ENCODE data around the gene REXO2. TPM values are rescaled to one million over a fixed set of nuclear protein-coding genes. Genes with fewer than 3 reads are reported as not detected.

REXO2 gene
- total RNA-seq, 1 donor from 2014 or later: 67.5 TPM

DNA sequence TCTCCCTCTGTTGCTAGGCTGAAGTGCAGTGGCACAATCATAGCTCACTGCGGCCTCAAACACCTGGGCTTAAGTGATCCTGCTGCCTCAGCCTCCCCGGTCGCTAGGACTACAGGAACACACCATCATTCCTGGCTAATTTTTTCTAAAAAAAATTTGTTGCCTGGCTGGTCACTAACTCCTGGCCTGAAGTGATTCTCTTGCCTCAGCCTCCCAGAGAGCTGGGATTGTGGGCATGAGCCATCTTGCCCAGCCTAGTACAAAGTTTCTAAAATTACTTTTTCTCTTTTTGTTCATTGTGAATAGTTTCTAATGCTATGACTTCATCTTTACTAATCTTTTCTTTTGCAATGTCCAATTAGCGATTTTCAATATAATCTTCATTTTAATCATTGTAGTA lies 26.3 kb upstream of the REXO2 start:
- Histone ChIP-seq H3K4me1 (no peaks in the 10 kb centered on the region), H3K27ac (no peak overlapping the region), H3K36me3 (peaks cover 37% of the 10 kb centered on the region), H3K27me3 (ENCODE audit: low read depth) (no peaks in the 10 kb centered on the region), H3K9me3 (no peaks in the 10 kb centered on the region), H3K4me3 (no peak overlapping the region)
- intact Hi-C loops (cut with DNase I): no loop called here
- ATAC-seq: no peak
- no peak for DNase-seq
- TF ChIP-seq, protein P1, sequence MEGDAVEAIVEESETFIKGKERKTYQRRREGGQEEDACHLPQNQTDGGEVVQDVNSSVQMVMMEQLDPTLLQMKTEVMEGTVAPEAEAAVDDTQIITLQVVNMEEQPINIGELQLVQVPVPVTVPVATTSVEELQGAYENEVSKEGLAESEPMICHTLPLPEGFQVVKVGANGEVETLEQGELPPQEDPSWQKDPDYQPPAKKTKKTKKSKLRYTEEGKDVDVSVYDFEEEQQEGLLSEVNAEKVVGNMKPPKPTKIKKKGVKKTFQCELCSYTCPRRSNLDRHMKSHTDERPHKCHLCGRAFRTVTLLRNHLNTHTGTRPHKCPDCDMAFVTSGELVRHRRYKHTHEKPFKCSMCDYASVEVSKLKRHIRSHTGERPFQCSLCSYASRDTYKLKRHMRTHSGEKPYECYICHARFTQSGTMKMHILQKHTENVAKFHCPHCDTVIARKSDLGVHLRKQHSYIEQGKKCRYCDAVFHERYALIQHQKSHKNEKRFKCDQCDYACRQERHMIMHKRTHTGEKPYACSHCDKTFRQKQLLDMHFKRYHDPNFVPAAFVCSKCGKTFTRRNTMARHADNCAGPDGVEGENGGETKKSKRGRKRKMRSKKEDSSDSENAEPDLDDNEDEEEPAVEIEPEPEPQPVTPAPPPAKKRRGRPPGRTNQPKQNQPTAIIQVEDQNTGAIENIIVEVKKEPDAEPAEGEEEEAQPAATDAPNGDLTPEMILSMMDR (IDR thresholded peaks at IDR 0.05): no peak

DNA sequence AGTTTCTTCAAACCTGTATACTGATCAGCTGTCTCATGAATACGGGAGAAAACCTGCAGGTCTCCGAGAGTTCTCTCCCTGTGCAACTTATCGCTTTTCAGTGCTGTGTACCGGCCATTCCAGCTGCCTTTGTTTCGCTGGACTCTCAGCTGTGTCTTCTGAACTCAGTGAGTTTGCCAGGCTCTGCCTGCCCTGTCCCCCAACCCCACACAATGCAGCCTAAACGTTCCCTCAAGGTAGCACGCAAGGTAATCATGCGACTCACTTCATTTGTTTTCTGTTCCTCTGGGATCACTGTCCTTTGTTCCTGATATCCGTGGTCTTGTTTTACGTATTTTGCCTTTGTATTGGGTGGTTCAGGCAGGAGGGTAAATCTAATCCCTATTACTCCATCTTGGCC lies 25.3 kb upstream of the REXO2 start:
- no peak for DNase-seq
- TF ChIP-seq, protein P1 (IDR thresholded peaks at IDR 0.05): no peak
- H3K27ac ChIP-seq: no peak overlapping the region

DNA sequence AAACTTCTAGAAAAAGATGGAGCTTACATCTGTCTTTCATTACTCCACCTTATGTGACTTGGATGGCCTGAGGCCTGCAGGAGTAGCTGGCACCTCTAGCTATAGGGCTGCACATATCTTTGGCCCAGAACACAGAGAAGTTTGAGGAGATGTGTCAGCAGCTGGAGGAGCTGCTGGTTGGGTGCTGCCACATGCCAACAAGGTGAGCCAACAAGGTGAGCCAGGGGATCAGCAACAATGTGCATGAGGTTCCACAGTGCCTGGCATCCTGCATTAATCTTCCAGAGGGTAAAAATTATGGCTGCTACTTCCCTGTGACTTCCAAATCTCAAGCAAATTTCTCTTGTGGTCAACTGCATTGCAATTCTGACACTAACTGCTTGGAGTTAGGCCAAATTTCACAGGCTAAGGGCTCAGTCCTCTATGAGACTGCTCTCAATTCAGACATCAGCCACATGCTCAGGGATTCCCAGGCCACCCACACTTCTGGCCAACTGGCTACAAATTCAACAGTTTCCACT lies 22.8 kb upstream of the REXO2 start:
- TF ChIP-seq, protein P1 (IDR thresholded peaks at IDR 0.05): no peak
- no peaks in the 10 kb centered on the region for H3K9me3 ChIP-seq
- intact Hi-C loops (cut with DNase I): no loop called here
- H3K4me1 ChIP-seq: no peaks in the 10 kb centered on the region
- no peak for DNase-seq
- H3K36me3 ChIP-seq: peaks cover 8% of the 10 kb centered on the region
- no peaks in the 10 kb centered on the region for H3K27me3 ChIP-seq (ENCODE audit: low read depth)
- no peak overlapping the region for H3K4me3 ChIP-seq
- H3K27ac ChIP-seq: no peak overlapping the region
- ATAC-seq: no peak

More for the DNA sequence above, 25.3 kb upstream of the REXO2 start:
- Histone ChIP-seq H3K4me1 (no peaks in the 10 kb centered on the region), H3K27me3 (ENCODE audit: low read depth) (no peaks in the 10 kb centered on the region), H3K4me3 (no peak overlapping the region), H3K9me3 (no peaks in the 10 kb centered on the region), H3K36me3 (peaks cover 26% of the 10 kb centered on the region)
- no peak for ATAC-seq
- intact Hi-C loops (cut with DNase I): no loop called here

DNA sequence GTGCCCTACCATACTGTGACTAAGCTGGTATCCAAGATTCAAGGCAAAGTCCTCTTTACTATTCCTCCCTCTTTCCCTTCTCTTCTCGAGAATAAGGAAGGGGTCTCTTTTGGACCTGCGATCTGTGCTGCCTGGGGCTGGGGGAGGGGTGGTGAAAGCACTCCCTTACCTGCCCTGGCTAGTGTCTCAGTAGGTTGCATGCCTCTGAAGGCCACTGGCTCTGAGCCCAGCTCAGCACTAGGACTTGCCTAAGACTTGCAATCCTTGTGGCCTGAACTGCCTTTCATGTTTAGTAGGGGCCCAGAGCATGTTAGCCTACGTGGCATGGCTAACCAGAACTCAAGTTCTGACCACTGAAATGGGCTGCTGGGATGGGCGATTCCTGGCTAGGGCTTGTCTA lies 13.0 kb upstream of the REXO2 start:
- TF ChIP-seq, protein P1 (IDR thresholded peaks at IDR 0.05): no peak
- Histone ChIP-seq H3K4me1 (no peaks in the 10 kb centered on the region), H3K9me3 (no peaks in the 10 kb centered on the region), H3K4me3 (no peak overlapping the region), H3K36me3 (no peaks in the 10 kb centered on the region), H3K27me3 (ENCODE audit: low read depth) (no peaks in the 10 kb centered on the region), H3K27ac (no peak overlapping the region)
- intact Hi-C loops (cut with DNase I): no loop called here
- DNase-seq (no peak), ATAC-seq (no peak)

DNA sequence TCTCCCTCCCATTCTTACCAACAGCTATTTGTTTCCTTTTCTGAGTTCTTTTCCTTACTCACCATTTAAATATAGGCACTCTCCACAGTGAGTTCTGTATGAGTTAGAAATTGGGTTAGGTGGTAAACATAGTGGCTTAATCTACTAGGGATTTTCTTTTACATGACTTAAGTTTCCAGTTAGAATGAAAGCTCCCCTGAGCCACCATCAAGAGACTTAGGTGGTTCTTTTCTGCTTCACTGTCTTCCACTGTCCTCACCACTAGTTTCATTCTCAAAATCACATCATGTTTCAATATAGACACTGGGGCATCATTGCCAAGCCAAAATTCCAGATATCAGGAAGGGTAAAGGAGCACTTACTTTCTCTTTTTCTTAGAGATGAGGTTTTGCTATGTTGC lies 9.0 kb upstream of the REXO2 start:
- no peak overlapping the region for H3K27ac ChIP-seq

More for the DNA sequence above, 9.0 kb upstream of the REXO2 start:
- DNase-seq (no peak), ATAC-seq (no peak)
- Histone ChIP-seq H3K4me3 (no peak overlapping the region), H3K27me3 (ENCODE audit: low read depth) (no peaks in the 10 kb centered on the region), H3K9me3 (no peaks in the 10 kb centered on the region), H3K36me3 (no peaks in the 10 kb centered on the region), H3K4me1 (no peaks in the 10 kb centered on the region)
- intact Hi-C loops (cut with DNase I): no loop called here
- TF ChIP-seq, protein P1 (IDR thresholded peaks at IDR 0.05): no peak
